Measurements from ENCODE around the gene PDE6A. TPM values are rescaled to one million over a fixed set of nuclear protein-coding genes. Genes with fewer than 3 reads are reported as not detected.

PDE6A gene
- total and polyA plus RNA-seq, 2 experiments from 2014 or later = not detected

DNA sequence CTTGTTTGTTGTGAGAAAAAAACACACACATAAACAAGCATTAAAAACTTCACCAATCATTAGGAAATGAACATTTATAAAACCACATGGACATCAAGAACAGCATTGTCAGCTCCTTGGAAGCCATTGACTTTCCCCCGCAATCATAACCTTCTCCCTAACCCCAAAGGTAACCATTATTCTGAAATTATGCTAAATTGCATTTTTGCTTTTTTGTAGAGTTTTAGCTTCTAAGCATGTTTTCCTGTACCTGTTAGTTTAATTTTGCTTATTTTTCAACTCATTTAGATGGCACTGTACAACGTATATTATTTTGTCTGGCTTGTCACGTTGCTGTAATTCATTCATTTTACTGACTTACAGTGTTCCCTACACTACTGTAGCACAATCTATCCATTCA lies 36.8 kb downstream of the PDE6A start:
- Histone ChIP-seq H3K4me1 (ENCODE audit: insufficient read depth) (no peaks in the 10 kb centered on the region), H3K9me3 (ENCODE audit: low read depth) (no peaks in the 10 kb centered on the region), H3K27ac (no peak overlapping the region), H3K36me3 (ENCODE audit: low read depth) (no peaks in the 10 kb centered on the region), H3K4me2 (ENCODE audit: unreplicated experiment) (no peak overlapping the region), H3F3A (ENCODE audit: insufficient read depth) (no peaks in the 10 kb centered on the region), H3K79me2 (ENCODE audit: insufficient read depth) (no peaks in the 10 kb centered on the region), H3K4me3 (no peak overlapping the region), H3K27me3 (replicated peaks; ENCODE audit: insufficient read depth) (peaks cover 35% of the 10 kb centered on the region; the same call in 1 of the 2 replicates), H4K20me1 (ENCODE audit: insufficient read depth) (no peaks in the 10 kb centered on the region), H3K9me2 (ENCODE audit: insufficient read depth) (no peaks in the 10 kb centered on the region), H3K9ac (no peak overlapping the region), H2AFZ (no peak overlapping the region)
- TF ChIP-seq EZH2phosphoT487 (IDR thresholded peaks at IDR 0.05; ENCODE audit: insufficient read depth, low read depth) = no peak
- TF ChIP-seq EZH2 (IDR thresholded peaks at IDR 0.05; ENCODE audit: insufficient read depth, poor library complexity, severe bottlenecking) = no peak
- 63 to 68% methylated on average over 3 of the region's 3 CpGs for WGBS, 2 experiments (ENCODE audit: low coverage in 1 of 2, low lambda C conversion rate in 2 of 2, missing lambda C conversion rate in 2 of 2)
- in situ Hi-C loops (cut with MboI) = no loop called here
- DNase-seq = no peak

DNA sequence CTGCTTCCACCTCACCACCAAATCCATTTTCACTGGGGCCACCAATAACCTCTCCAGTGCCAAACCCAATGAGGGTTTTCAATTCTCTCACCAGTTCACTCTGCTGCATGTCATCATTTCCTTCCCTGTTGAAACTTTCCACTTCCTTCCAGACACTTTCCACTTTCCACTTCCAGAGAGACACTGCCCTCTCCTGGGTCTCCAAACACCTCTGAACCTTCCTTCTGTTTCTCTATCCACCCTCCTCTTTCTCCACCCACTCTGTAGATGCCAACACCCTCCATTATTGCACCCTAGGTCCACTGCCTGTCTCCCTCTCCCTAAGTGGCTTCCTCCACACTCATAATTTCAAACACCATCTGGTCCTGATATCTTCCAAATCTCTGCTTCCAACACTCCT lies 39.6 kb downstream of the PDE6A start:
- Histone ChIP-seq H3K4me3 (no peak overlapping the region), H3K4me2 (ENCODE audit: unreplicated experiment) (no peak overlapping the region), H4K20me1 (ENCODE audit: insufficient read depth) (no peaks in the 10 kb centered on the region), H3K4me1 (ENCODE audit: insufficient read depth) (no peaks in the 10 kb centered on the region), H3K27ac (no peak overlapping the region), H2AFZ (no peak overlapping the region), H3K36me3 (ENCODE audit: low read depth) (no peaks in the 10 kb centered on the region), H3K9me2 (ENCODE audit: insufficient read depth) (no peaks in the 10 kb centered on the region), H3K9me3 (ENCODE audit: low read depth) (no peaks in the 10 kb centered on the region), H3K9ac (no peak overlapping the region), H3F3A (ENCODE audit: insufficient read depth) (no peaks in the 10 kb centered on the region), H3K79me2 (ENCODE audit: insufficient read depth) (no peaks in the 10 kb centered on the region), H3K27me3 (replicated peaks; ENCODE audit: insufficient read depth) (peaks cover 22% of the 10 kb centered on the region; the same call in 1 of the 2 replicates)
- DNase-seq = no peak
- in situ Hi-C loops (cut with MboI) = no loop called here
- no peak for TF ChIP-seq EZH2 (IDR thresholded peaks at IDR 0.05; ENCODE audit: insufficient read depth, poor library complexity, severe bottlenecking)
- TF ChIP-seq EZH2phosphoT487 (IDR thresholded peaks at IDR 0.05; ENCODE audit: insufficient read depth, low read depth) = no peak

DNA sequence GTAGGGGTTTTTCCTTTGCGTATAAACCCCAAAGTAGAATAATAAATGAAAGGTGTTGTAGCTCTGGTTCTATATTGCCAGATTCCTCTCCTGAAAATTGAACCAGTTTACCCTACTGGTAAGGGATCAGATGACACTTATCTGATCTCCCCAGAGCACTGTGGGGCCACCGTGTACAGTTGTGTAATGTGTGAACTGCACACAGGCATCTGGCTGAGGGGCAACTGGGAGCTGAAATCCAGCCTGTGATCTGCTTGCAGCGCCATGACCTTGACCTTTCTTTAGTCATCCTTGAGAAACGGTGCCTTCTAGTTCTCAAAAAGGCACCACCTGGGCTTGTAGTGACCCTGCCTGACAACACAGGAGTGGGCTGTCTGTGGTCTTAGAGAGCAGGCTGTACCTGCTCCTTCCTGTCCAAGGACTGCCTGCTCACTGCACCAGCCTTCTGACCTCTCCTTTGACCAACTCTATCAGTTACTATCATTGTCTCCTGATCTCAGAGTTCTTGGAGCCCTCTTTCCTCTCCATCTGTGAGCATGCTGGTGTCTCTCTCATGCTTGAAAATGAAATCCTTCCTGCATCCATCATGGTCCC lies 40.2 kb downstream of the PDE6A start:
- H3F3A ChIP-seq (ENCODE audit: insufficient read depth) = no peaks in the 10 kb centered on the region
- in situ Hi-C loops (cut with MboI) = no loop called here
- 37% methylated on average over 4 of the region's 4 CpGs for WGBS, 2 experiments (ENCODE audit: low coverage in 1 of 2, low lambda C conversion rate in 2 of 2, missing lambda C conversion rate in 2 of 2)
- no peaks in the 10 kb centered on the region for H3K79me2 ChIP-seq (ENCODE audit: insufficient read depth)
- peaks cover 22% of the 10 kb centered on the region; the same call in 1 of the 2 replicates for H3K27me3 ChIP-seq (replicated peaks; ENCODE audit: insufficient read depth)
- H2AFZ ChIP-seq = no peak overlapping the region
- no peak overlapping the region for H3K4me3 ChIP-seq
- no peaks in the 10 kb centered on the region for H4K20me1 ChIP-seq (ENCODE audit: insufficient read depth)
- no peaks in the 10 kb centered on the region for H3K9me3 ChIP-seq (ENCODE audit: low read depth)
- H3K4me1 ChIP-seq (ENCODE audit: insufficient read depth) = no peaks in the 10 kb centered on the region
- no peak overlapping the region for H3K27ac ChIP-seq
- no peak for TF ChIP-seq EZH2 (IDR thresholded peaks at IDR 0.05; ENCODE audit: insufficient read depth, poor library complexity, severe bottlenecking)
- no peak for TF ChIP-seq EZH2phosphoT487 (IDR thresholded peaks at IDR 0.05; ENCODE audit: insufficient read depth, low read depth)
- DNase-seq = no peak
- H3K4me2 ChIP-seq (ENCODE audit: unreplicated experiment) = no peak overlapping the region
- no peaks in the 10 kb centered on the region for H3K9me2 ChIP-seq (ENCODE audit: insufficient read depth)
- no peaks in the 10 kb centered on the region for H3K36me3 ChIP-seq (ENCODE audit: low read depth)
- no peak overlapping the region for H3K9ac ChIP-seq

DNA sequence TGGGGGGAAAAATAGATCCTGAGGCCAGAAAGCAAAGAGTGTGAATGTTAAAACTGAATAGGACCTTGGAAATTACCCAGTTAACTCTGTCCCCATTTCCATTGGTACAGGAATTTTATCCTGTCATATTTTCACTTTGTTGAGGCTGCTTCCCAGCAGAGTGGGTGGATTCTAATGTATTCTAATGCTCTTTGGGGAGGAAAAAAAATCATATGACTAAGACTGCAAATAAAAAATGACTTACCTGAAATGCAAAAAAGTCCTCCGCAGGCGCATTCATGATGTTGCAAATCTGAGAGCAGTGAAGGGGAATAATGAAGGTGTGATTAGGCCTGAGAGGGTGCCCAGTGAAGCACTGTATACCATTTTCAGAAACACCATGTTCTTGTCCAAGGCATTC lies 41.2 kb downstream of the PDE6A start:
- in situ Hi-C loops (cut with MboI) = no loop called here
- Histone ChIP-seq H3K4me2 (ENCODE audit: unreplicated experiment) (no peak overlapping the region), H3K27ac (no peak overlapping the region), H2AFZ (no peak overlapping the region), H3K27me3 (replicated peaks; ENCODE audit: insufficient read depth) (peaks cover 22% of the 10 kb centered on the region; the same call in 1 of the 2 replicates), H3K79me2 (ENCODE audit: insufficient read depth) (no peaks in the 10 kb centered on the region), H3K9me2 (ENCODE audit: insufficient read depth) (no peaks in the 10 kb centered on the region), H3K36me3 (ENCODE audit: low read depth) (no peaks in the 10 kb centered on the region), H3K4me3 (no peak overlapping the region), H4K20me1 (ENCODE audit: insufficient read depth) (no peaks in the 10 kb centered on the region), H3K9ac (no peak overlapping the region), H3F3A (ENCODE audit: insufficient read depth) (no peaks in the 10 kb centered on the region), H3K9me3 (ENCODE audit: low read depth) (no peaks in the 10 kb centered on the region), H3K4me1 (ENCODE audit: insufficient read depth) (no peaks in the 10 kb centered on the region)
- DNase-seq = no peak
- TF ChIP-seq EZH2 (IDR thresholded peaks at IDR 0.05; ENCODE audit: insufficient read depth, poor library complexity, severe bottlenecking) (no peak), EZH2phosphoT487 (IDR thresholded peaks at IDR 0.05; ENCODE audit: insufficient read depth, low read depth) (no peak)
- WGBS, 2 experiments (ENCODE audit: low coverage in 1 of 2, low lambda C conversion rate in 2 of 2, missing lambda C conversion rate in 2 of 2) = 95 to 96% methylated on average over 2 of the region's 2 CpGs

DNA sequence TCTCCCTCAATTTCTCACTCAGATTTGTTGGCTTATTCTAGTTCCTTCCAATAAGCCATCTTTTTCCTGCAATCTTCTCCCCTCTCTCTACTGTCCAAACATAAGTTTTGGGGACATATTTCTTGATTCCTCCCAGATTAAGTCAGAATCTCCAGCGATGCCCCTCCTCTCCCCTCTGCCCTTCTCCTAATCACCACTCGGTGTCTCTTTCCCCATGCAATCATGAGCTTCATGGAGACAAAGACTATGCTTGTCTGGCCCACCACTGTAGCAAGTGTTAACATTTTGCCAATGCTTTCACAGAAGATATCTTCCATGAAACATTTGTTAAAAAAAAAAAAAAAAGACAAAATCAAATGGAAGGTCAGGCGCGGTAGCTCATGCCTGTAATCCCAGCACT lies 42.4 kb downstream of the PDE6A start:
- in situ Hi-C loops (cut with MboI) = no loop called here
- Histone ChIP-seq H3K27ac (no peak overlapping the region), H3K27me3 (replicated peaks; ENCODE audit: insufficient read depth) (peaks cover 22% of the 10 kb centered on the region; the same call in 1 of the 2 replicates), H2AFZ (no peak overlapping the region), H3F3A (ENCODE audit: insufficient read depth) (no peaks in the 10 kb centered on the region), H3K4me1 (ENCODE audit: insufficient read depth) (no peaks in the 10 kb centered on the region), H3K4me2 (ENCODE audit: unreplicated experiment) (no peak overlapping the region), H3K9me3 (ENCODE audit: low read depth) (no peaks in the 10 kb centered on the region), H4K20me1 (ENCODE audit: insufficient read depth) (no peaks in the 10 kb centered on the region), H3K36me3 (ENCODE audit: low read depth) (no peaks in the 10 kb centered on the region), H3K9me2 (ENCODE audit: insufficient read depth) (no peaks in the 10 kb centered on the region), H3K9ac (no peak overlapping the region), H3K4me3 (no peak overlapping the region), H3K79me2 (ENCODE audit: insufficient read depth) (no peaks in the 10 kb centered on the region)
- TF ChIP-seq EZH2phosphoT487 (IDR thresholded peaks at IDR 0.05; ENCODE audit: insufficient read depth, low read depth) = no peak
- TF ChIP-seq EZH2 (IDR thresholded peaks at IDR 0.05; ENCODE audit: insufficient read depth, poor library complexity, severe bottlenecking) = no peak
- 60 to 66% methylated on average over 4 of the region's 4 CpGs for WGBS, 2 experiments (ENCODE audit: low coverage in 1 of 2, low lambda C conversion rate in 2 of 2, missing lambda C conversion rate in 2 of 2)
- no peak for DNase-seq
